K562 (cell line): ENCODE measurements around the gene FAM110D. TPM values are rescaled to one million over a fixed set of nuclear protein-coding genes. Genes with fewer than 3 reads are reported as not detected.

Source experiments
- ARID3B ChIP-seq: fragments of 250-450 bp; sonication (Bioruptor Pico); IDR thresholded peaks from 2 replicates; pipeline ENCODE4 v1.4.0; 2020; ENCODE audit warnings: borderline replicate concordance
- BHLHE40 ChIP-seq: IDR thresholded peaks from 2 replicates; pipeline ENCODE4 v1.6.1; 2011; ENCODE audit warnings: low read length, improper control_type of control experiment
- CBX3 ChIP-seq, 2 experiments: IDR thresholded peaks; 1 replicate in 1 of 2; 2 replicates in 1 of 2; pipeline ENCODE4 v1.6.1; 2012; ENCODE audit warnings: inconsistent platforms in 2 of 2, low read length in 2 of 2, borderline replicate concordance in 1 of 2, control low read depth in 1 of 2
- CHCHD3 ChIP-seq: fragments of 250-450 bp; sonication (Bioruptor Pico); IDR thresholded peaks from 2 replicates; pipeline ENCODE4 v2.1.2; 2022; ENCODE audit warnings: mild to moderate bottlenecking
- ESRRB ChIP-seq: fragments of 250-450 bp; sonication (Bioruptor Pico); IDR thresholded peaks from 2 replicates; pipeline ENCODE4 v1.5.0; 2020; ENCODE audit warnings: mild to moderate bottlenecking, moderate library complexity, borderline replicate concordance
- EZH2 ChIP-seq: IDR thresholded peaks from 2 replicates; pipeline ENCODE4 v1.6.1; 2012; ENCODE audit warnings: low read depth, mild to moderate bottlenecking, inconsistent platforms, low read length, borderline replicate concordance
- FOXA1 ChIP-seq: fragments of 450-650 bp; IDR thresholded peaks from 2 replicates; pipeline ENCODE4 v1.6.1; 2016; ENCODE audit warnings: mild to moderate bottlenecking, borderline replicate concordance
- PHB ChIP-seq: fragments of 250-450 bp; sonication (Bioruptor Pico); IDR thresholded peaks from 2 replicates; pipeline ENCODE4 v1.5.0; 2021
- PHB2 ChIP-seq: fragments of 450-650 bp; IDR thresholded peaks from 2 replicates; pipeline ENCODE4 v1.6.1; 2017; ENCODE audit warnings: low read depth
- PYGO2 ChIP-seq: fragments of 450-650 bp; IDR thresholded peaks from 2 replicates; pipeline ENCODE4 v1.6.1; 2016; ENCODE audit warnings: mild to moderate bottlenecking, missing genetic modification characterization, moderate library complexity, missing compliant biosample characterization
- TCF7L2 ChIP-seq: fragments of 150-350 bp; IDR thresholded peaks from 2 replicates; pipeline ENCODE4 v1.6.1; 2016; ENCODE audit warnings: low read depth, mild to moderate bottlenecking, low read length, moderate library complexity
- THRA ChIP-seq: fragments of 450-650 bp; IDR thresholded peaks from 2 replicates; pipeline ENCODE4 v1.6.1; 2017; ENCODE audit warnings: mild to moderate bottlenecking, moderate library complexity
- WHSC1 ChIP-seq: IDR thresholded peaks from one replicate; pipeline ENCODE4 v1.6.1; 2012; ENCODE audit warnings: low read length, control low read depth, inconsistent platforms
- ZEB2 ChIP-seq: fragments of 450-650 bp; IDR thresholded peaks from 2 replicates; pipeline ENCODE4 v1.6.1; 2016
- ZNF23 ChIP-seq: fragments of 250-450 bp; sonication (Bioruptor Pico); IDR thresholded peaks from 2 replicates; pipeline ENCODE4 v1.4.0; 2020; ENCODE audit warnings: mild to moderate bottlenecking
- ZNF274 ChIP-seq: IDR thresholded peaks from 2 replicates; pipeline ENCODE4 v1.6.1; 2011; ENCODE audit warnings: low read depth, mild to moderate bottlenecking, low read length, moderate library complexity, borderline replicate concordance
- ZNF354B ChIP-seq: fragments of 250-450 bp; sonication (Bioruptor Pico); IDR thresholded peaks from 2 replicates; pipeline ENCODE4 v1.4.0; 2020
- ZNF507 ChIP-seq: conservative IDR thresholded peaks from 2 replicates; pipeline ENCODE4 v1.6.1; 2017; ENCODE audit warnings: missing genetic modification characterization, missing compliant biosample characterization
- ZNF717 ChIP-seq: fragments of 250-450 bp; sonication (Bioruptor Pico); IDR thresholded peaks from 2 replicates; pipeline ENCODE4 v1.5.0; 2021
- ZNF764 ChIP-seq: fragments of 250-450 bp; sonication (Bioruptor Pico); IDR thresholded peaks from 2 replicates; pipeline ENCODE4 v1.4.0; 2020; ENCODE audit warnings: low read depth, mild to moderate bottlenecking, moderate library complexity
- polyA plus RNA-seq, 8 experiments: library from polyadenylated mRNA; depleted of rRNA in 4 of 8; stranded (reverse) in 5 of 8; unstranded in 3 of 8; fragments of >200 nt; fragmentation: Nextera tagmentation in 2 of 8; fragmentation: Illumina TruSeq in 1 of 8; extraction: Ambion mirVana in 2 of 8; extraction: Trizol in 1 of 8; gene quantifications; 2 replicates each; pipeline versions ENCODE4 v1.2.1 to v1.2.3, GENCODE V29; 2011 to 2014; ENCODE audit warnings: inconsistent platforms in 1 of 8, missing spikeins in 1 of 8
- total RNA-seq, 7 experiments: library from RNA; depleted of rRNA in 6 of 7; stranded (reverse); fragments of >200 nt in 6 of 7; fragmentation: Illumina TruSeq in 2 of 7; extraction: Trizol in 2 of 7; gene quantifications; 2 replicates each; pipeline versions ENCODE4 v1.2.1 to v1.2.3, GENCODE V29; 2011 to 2021; ENCODE audit warnings: low replicate concordance in 1 of 7
- TF ChIP-seq, protein P1 (sequence below): sonication (generic); formaldehyde crosslinking; IDR thresholded peaks from 2 replicates; pipeline ENCODE4 v1.9.0; 2022; ENCODE audit warnings: mild to moderate bottlenecking, missing genetic modification reagents
- TF ChIP-seq, protein P2 (sequence below): fragments of 250-450 bp; sonication (Bioruptor Pico); IDR thresholded peaks from 2 replicates; pipeline ENCODE4 v1.8.0; 2022; ENCODE audit warnings: moderate library complexity, mild to moderate bottlenecking, inconsistent platforms
- TF ChIP-seq, protein P3 (sequence below): fragments of 450-650 bp; IDR thresholded peaks from 2 replicates; pipeline ENCODE4 v1.6.1; 2016; ENCODE audit warnings: low read depth, mild to moderate bottlenecking, moderate library complexity

FAM110D gene
- total and polyA plus RNA-seq, 9 of the 15 experiments (the other 6 are each of a cell fraction or from before 2014, with no cell fraction given): 0.04 to 1.1 (median 0.33) TPM

DNA sequence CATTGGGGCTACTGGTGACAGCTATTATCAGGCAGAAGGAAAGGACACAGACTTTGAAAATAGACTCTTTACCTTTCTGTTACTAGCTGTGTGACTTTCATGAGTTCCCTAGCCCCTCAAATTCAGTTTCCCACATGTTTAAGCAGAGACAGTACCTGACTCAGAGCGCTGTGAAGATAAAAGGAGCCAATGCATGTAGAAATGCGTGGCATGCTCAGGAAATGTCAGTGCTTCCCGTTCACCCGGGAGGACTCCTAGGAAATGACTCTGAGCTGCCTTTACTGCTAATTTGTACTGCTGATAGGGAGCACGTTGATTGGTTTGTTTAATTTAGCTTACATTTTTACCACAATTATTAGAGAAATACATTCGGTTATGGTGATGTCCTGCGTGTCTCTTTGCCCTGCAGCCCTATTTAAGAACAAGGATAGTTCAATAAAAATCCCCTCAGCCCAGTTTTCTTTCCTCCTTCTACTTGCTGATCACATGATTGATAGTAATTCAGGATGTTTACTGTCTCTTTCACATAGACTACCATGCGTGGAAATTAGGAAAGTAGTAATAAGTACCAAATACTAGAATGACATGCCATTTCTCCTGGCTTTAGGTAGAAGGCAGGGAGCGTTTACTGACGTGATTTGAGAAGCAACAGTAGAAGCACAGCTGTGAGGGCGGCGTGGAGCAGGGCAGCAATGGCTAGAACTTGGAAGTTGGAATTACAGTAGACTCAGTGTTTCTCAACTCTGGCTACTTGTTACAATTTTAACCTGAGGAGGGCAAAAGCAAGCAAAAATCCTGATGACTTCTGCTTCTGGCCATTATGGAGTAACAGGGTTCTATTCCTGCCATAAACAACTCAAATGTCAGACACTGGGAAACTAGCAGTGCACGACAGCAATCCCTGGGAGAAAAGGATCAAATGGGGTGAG is 31.4 kb upstream of the FAM110D start (continued):
- TF ChIP-seq, protein P1, sequence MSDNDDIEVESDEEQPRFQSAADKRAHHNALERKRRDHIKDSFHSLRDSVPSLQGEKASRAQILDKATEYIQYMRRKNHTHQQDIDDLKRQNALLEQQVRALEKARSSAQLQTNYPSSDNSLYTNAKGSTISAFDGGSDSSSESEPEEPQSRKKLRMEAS (CRISPR knock-in tag): peak; percentile 29; the same call in 1 of the 2 replicates
- TF ChIP-seq, protein P2, sequence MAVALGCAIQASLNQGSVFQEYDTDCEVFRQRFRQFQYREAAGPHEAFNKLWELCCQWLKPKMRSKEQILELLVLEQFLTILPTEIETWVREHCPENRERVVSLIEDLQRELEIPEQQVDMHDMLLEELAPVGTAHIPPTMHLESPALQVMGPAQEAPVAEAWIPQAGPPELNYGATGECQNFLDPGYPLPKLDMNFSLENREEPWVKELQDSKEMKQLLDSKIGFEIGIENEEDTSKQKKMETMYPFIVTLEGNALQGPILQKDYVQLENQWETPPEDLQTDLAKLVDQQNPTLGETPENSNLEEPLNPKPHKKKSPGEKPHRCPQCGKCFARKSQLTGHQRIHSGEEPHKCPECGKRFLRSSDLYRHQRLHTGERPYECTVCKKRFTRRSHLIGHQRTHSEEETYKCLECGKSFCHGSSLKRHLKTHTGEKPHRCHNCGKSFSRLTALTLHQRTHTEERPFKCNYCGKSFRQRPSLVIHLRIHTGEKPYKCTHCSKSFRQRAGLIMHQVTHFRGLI (CRISPR knock-in tag): no peak
- TF ChIP-seq ZEB2 (no peak), TCF7L2 (no peak), CBX3 (IDR thresholded peaks at IDR 0.05; ENCODE audit: borderline replicate concordance in 1 of 2, low read length in 2 of 2) (peak in 1 of 2 experiments; percentile 58; a peak in 1 of 3 replicates), THRA (no peak), ESRRB (no peak), EZH2 (no peak), WHSC1 (peak; percentile 47), BHLHE40 (no peak), PYGO2 (no peak), ZNF717 (CRISPR knock-in tag) (0 out of 2 replicates have a peak, but pooled peaks have one; percentile 15), CHCHD3 (CRISPR knock-in tag) (no peak), ARID3B (no peak), ZNF507 (tag) (no peak), ZNF23 (CRISPR knock-in tag) (no peak), PHB2 (no peak), ZNF764 (CRISPR knock-in tag) (no peak), ZNF354B (CRISPR knock-in tag) (no peak), FOXA1 (no peak), PHB (CRISPR knock-in tag) (0 out of 2 replicates have a peak, but pooled peaks have one; percentile 8), ZNF274 (no peak)
- TF ChIP-seq, protein P3, sequence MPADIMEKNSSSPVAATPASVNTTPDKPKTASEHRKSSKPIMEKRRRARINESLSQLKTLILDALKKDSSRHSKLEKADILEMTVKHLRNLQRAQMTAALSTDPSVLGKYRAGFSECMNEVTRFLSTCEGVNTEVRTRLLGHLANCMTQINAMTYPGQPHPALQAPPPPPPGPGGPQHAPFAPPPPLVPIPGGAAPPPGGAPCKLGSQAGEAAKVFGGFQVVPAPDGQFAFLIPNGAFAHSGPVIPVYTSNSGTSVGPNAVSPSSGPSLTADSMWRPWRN: no peak
